Measurements from ENCODE around the gene VTI1A.

DNA sequence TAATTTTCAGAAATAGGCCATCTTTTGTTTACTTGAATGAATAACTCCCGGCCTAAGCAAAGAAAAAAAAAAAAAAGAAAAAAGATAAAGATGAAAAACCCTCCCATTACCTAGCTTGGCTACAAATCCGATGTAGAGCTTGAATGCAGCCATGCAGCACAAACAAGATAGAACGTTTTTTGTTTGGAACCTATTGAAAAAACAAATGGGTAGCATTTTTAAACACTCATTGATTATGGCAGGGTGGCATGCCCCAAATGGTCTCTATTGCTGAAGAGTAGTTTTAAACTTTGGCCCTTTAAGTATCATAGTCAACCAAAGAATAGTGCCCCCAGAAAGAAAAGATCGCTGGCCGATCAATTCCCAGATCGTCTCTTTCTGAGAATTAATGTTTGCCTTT, 84.4 kb downstream of the VTI1A start:
- no peak for TF ChIP-seq CTCF (conservative IDR thresholded peaks at IDR 0.05 in 1 of 2, IDR thresholded peaks at IDR 0.05 in 1 of 2; ENCODE audit: extremely low read depth in 1 of 2, insufficient read depth in 1 of 2, low read depth in 1 of 2, low read length in 2 of 2)
- no peak for TF ChIP-seq EZH2 (IDR thresholded peaks at IDR 0.05; ENCODE audit: borderline replicate concordance, low read length)
